WI38 (cell line): ENCODE data around the gene ANKRD39.

Experiments
- H3K4me3 ChIP-seq: 2 replicates; pipeline ENCODE4 v1.5.1; 2011; ENCODE audit warnings: low read depth, mild to moderate bottlenecking, control low read depth, low read length
- TF ChIP-seq, protein P1 (sequence below): IDR thresholded peaks from 2 replicates; pipeline ENCODE4 v1.5.1; 2012; ENCODE audit warnings: low read depth, mild to moderate bottlenecking, control low read depth, low read length

Gene ANKRD39

DNA sequence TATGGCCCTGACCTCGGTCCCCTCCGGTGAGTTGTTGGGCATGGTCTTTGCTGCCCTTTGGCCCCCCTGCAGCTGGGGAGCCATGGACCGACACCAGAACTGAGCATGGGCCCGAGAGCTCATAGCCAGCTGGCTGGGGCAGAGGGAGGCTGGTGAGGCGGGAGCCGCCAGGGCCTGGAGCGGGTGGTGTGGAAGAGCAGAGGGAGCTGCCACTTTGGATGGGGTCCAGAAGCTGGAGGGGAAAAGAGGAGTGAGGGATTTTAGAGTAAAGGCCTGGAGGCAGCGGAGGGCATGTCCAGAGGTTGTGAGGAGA, 58.2 kb downstream of the ANKRD39 start:
- TF ChIP-seq, protein P1, sequence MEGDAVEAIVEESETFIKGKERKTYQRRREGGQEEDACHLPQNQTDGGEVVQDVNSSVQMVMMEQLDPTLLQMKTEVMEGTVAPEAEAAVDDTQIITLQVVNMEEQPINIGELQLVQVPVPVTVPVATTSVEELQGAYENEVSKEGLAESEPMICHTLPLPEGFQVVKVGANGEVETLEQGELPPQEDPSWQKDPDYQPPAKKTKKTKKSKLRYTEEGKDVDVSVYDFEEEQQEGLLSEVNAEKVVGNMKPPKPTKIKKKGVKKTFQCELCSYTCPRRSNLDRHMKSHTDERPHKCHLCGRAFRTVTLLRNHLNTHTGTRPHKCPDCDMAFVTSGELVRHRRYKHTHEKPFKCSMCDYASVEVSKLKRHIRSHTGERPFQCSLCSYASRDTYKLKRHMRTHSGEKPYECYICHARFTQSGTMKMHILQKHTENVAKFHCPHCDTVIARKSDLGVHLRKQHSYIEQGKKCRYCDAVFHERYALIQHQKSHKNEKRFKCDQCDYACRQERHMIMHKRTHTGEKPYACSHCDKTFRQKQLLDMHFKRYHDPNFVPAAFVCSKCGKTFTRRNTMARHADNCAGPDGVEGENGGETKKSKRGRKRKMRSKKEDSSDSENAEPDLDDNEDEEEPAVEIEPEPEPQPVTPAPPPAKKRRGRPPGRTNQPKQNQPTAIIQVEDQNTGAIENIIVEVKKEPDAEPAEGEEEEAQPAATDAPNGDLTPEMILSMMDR = no peak
- no peak overlapping the region for H3K4me3 ChIP-seq

- no peak overlapping the region for H3K4me3 ChIP-seq
- TF ChIP-seq, protein P1 = no peak
Measured at GRCh38 chr2:96798733-96799622, 58.8 kb downstream of the ANKRD39 start.
